HG02678 (cell line): Measurements from ENCODE around the gene PFKL.

ENCODE experiments used
- ATAC-seq: cut with Tn5 transposase; IDR thresholded peaks from one replicate; pipeline ENCODE4 v1.9.1; 2021; ENCODE audit warnings: mild to moderate bottlenecking, moderate library complexity; ENCODE audit not compliant: unreplicated experiment

PFKL gene

GRCh38 chr21:44310628-44311507 lies 11.0 kb downstream of the PFKL start:
- ATAC-seq: no peak

- no peak for ATAC-seq
These were observed 12.2 kb downstream of the PFKL start for GRCh38 chr21:44312089-44312488.

GRCh38 chr21:44312716-44313115 lies 12.9 kb downstream of the PFKL start:
- ATAC-seq: no peak

GRCh38 chr21:44313451-44313850 lies 13.6 kb downstream of the PFKL start:
- no peak for ATAC-seq

- ATAC-seq: no peak
These were observed 14.3 kb downstream of the PFKL start for GRCh38 chr21:44314128-44314527.

- ATAC-seq: no peak
These were observed 14.7 kb downstream of the PFKL start for GRCh38 chr21:44314561-44314960.

GRCh38 chr21:44315691-44316203 lies 15.9 kb downstream of the PFKL start:
- no peak for ATAC-seq

- no peak for ATAC-seq
These were observed 16.5 kb downstream of the PFKL start for GRCh38 chr21:44316277-44316900.

- no peak for ATAC-seq
These were observed 17.5 kb downstream of the PFKL start for GRCh38 chr21:44317241-44317782.

- no peak for ATAC-seq
These were observed 18.0 kb downstream of the PFKL start for GRCh38 chr21:44317871-44318270.

- no peak for ATAC-seq
These were observed 18.8 kb downstream of the PFKL start for GRCh38 chr21:44318489-44319285.

- ATAC-seq: no peak
These were observed 19.7 kb downstream of the PFKL start for GRCh38 chr21:44319407-44320065.

- ATAC-seq: no peak
These were observed 21.0 kb downstream of the PFKL start for GRCh38 chr21:44320847-44321246.

GRCh38 chr21:44321846-44322450 lies 22.1 kb downstream of the PFKL start:
- ATAC-seq: no peak

- no peak for ATAC-seq
These were observed 22.9 kb downstream of the PFKL start for GRCh38 chr21:44322621-44323325.

- no peak for ATAC-seq
These were observed 23.7 kb downstream of the PFKL start for GRCh38 chr21:44323591-44323990.

- no peak for ATAC-seq
These were observed 24.4 kb downstream of the PFKL start for GRCh38 chr21:44324106-44324853.

- no peak for ATAC-seq
These were observed 24.9 kb downstream of the PFKL start for GRCh38 chr21:44324854-44325107.
